NCI-H2171 treated with DMSO at 0.1 percent for 48 hours (cell line): ENCODE data around the gene ANO7.

Experiments used
- DNase-seq: peaks from one replicate; lab custom pipeline; 2025; lab: John Stamatoyannopoulos, UW

ANO7 gene

GRCh38 chr2:241211276-241211675, 22.8 kb downstream of the ANO7 start:
- no peak for DNase-seq

GRCh38 chr2:241213041-241213440, 24.6 kb downstream of the ANO7 start:
- no peak for DNase-seq

DNA sequence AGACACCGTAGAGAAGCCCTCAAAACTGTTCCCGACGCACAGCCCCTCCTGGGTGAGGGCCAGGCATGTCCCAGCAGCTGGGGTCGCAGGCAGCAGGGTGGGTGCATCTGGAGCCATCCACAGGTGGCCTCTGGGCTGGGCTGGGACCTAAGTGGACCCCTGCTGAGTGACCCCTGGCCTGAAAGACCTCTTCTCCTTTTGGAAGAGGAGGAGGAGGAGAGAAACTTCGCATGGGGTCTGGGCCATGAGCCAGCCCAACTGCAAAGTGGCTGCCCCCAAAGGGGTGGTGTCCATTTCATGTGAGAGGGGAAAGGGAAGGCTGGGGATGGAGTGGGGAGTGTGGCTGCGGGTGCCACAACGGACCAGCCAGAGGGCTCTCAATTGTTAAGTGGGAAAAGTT, 25.1 kb downstream of the ANO7 start:
- DNase-seq = no peak

DNA sequence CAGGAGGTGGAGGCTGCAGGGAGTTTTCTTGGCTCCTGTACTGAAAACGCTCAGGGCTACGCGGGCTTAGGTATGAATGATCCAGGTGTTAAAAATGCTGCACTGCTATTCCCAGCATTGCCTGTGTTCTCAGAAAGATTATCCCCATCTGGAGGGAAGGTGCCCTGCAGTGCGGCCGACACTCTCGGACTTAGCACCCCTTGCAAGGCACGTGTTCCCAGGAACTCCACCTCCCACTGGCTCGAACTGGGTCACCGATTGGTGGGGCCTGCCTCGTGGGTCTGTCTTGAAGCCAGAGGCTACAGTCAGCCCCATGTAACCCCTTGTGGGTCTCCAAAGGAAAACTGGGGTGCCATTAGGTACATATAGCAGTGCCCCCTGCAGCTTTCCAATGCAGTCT, 25.7 kb downstream of the ANO7 start:
- DNase-seq = no peak

GRCh38 chr2:241214766-241215165, 26.3 kb downstream of the ANO7 start:
- DNase-seq = no peak

- peak; percentile 1 for DNase-seq
These were observed 26.9 kb downstream of the ANO7 start for GRCh38 chr2:241215421-241215820.

DNA sequence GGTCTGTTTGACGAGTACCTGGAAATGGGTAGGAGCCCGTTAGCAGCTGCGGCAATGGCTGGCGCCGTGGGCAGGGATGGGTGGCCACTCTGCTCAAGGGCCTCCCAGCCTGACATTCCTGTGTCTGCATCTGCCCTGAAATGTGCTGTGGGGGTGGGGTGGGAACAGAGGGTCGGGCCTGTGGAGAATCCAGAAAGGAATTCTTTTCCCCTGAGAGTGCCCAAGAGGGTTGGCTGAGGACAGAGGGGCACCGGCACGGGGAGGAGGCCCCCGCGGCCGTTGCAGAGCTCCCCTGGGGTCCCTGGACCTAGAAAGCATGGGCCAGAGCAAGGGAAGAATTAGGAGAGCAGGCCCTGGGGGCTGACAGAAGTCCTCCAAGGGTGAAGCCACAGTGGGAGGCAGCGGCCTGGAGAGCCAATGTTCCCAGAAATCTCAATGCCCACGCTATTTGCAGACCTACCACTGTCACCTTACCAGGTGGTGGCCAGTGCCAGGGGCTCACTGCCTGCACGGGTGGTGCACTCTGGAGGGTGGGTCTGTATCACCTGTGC, 27.8 kb downstream of the ANO7 start:
- DNase-seq = no peak

GRCh38 chr2:241217320-241218031, 29.0 kb downstream of the ANO7 start:
- DNase-seq = no peak

DNA sequence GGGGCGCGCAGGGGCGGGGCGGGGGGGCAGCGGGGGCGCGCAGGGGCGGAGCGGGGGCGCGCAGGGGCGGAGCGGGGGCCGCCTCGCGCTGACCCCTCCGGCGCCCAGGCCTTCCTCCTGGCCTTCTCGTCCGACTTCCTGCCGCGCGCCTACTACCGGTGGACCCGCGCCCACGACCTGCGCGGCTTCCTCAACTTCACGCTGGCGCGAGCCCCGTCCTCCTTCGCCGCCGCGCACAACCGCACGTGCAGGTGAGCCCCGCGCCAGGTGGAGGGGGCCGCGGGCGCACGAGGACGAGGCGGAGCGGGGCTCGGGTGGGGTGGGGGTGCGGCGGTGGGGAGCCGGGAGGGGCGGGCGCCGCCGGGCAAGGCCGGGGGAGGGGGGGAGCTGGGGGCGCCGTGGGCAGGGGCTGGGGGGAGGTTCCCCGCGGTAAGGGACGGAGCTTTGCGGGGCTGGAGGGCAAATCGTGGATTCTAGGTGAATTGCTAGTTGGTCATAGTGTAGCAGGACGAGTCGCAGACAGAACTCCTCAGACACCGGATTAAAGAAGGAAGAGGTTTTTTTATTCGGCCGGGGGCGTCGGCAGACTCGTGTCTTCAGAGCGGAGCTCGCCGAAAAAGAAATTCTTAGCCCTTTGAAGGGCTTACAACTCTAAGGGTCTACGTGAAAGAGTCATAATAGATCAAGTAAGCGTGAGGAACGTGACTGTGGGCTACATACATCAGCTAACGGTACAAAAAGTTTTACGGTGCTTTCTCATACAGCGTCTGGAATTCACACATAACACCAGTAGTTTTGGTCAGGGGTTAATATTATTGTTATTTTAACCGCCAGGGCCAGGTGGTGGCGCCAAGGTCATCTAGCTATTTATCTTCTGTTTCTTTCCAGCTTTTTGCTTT, 29.9 kb downstream of the ANO7 start:
- DNase-seq = peak; percentile 2

- DNase-seq = no peak
These were observed 30.5 kb downstream of the ANO7 start for GRCh38 chr2:241219030-241219382.

- no peak for DNase-seq
These were observed 31.4 kb downstream of the ANO7 start for GRCh38 chr2:241219856-241220356.

GRCh38 chr2:241223211-241224017, 34.9 kb downstream of the ANO7 start:
- DNase-seq = no peak

DNA sequence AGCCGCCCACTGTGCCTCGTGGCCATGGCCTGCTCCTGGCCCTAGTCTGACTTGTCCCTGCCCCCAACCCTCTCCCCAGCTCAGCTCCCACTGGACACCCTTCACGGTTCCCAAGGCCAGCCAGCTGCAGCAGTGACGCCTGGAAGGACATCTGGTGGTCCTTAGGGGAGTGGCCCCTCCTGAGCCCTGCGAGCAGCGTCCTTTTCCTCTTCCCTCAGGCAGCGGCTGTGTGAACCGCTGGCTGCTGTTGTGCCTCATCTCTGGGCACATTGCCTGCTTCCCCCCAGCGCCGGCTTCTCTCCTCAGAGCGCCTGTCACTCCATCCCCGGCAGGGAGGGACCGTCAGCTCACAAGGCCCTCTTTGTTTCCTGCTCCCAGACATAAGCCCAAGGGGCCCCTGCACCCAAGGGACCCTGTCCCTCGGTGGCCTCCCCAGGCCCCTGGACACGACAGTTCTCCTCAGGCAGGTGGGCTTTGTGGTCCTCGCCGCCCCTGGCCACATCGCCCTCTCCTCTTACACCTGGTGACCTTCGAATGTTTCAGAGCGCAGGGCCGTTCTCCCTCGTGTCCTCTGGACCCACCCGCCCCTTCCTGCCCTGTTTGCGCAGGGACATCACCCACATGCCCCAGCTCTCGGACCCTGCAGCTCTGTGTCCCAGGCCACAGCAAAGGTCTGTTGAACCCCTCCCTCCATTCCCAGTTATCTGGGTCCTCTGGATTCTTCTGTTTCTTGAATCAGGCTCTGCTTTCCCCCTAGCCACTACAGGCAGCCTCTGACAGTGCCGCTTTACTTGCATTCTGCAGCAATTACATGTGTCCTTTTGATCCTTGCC, 35.8 kb downstream of the ANO7 start:
- DNase-seq = no peak

DNA sequence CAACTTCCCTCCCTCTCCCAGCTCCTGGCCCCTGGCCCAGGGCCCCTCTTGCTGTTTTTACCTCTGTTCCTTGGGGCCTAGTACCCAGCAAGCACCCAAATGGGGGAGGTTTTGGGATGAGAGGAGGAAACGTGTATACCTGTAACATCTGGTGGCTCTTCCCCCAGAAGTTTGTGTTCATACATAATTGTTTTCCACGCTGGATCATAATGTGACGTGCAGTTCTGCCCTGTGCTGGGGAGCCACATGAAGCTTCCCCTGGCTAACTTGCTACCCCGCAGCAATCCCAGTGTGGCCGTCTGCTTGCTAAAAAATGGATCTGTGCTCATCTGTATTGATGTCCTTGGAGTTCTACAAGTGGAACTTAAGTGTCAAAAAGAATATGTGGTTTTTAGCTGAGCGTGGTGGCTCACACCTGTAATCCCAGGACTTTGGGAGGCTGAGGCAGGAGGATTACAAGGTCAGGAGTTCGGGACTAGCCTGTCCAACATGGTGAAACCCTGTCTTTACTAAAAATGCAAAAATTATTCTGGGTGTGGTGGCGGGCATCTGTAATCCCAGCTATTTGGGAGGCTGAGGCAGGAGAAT, 36.5 kb downstream of the ANO7 start:
- no peak for DNase-seq

DNA sequence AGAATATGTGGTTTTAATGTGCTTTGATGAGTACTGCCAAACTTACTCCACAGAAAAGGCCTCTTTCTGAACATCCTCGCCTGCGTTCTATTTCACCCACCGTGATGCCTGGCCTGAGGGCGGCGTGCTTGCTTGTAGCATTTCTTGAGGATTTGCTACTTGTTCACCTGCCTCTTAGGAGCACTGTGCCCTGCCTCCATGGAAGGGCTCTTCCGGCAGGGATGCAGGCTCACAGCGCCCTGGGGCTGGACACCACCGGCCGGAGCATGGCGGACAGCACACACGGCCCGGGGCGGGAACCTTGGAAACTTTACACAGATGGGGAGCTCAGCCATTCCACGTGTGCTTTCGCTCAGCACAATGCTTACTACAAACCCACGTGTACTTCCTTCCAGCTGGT, 37.1 kb downstream of the ANO7 start:
- no peak for DNase-seq

GRCh38 chr2:241225983-241226382, 37.5 kb downstream of the ANO7 start:
- DNase-seq = no peak

DNA sequence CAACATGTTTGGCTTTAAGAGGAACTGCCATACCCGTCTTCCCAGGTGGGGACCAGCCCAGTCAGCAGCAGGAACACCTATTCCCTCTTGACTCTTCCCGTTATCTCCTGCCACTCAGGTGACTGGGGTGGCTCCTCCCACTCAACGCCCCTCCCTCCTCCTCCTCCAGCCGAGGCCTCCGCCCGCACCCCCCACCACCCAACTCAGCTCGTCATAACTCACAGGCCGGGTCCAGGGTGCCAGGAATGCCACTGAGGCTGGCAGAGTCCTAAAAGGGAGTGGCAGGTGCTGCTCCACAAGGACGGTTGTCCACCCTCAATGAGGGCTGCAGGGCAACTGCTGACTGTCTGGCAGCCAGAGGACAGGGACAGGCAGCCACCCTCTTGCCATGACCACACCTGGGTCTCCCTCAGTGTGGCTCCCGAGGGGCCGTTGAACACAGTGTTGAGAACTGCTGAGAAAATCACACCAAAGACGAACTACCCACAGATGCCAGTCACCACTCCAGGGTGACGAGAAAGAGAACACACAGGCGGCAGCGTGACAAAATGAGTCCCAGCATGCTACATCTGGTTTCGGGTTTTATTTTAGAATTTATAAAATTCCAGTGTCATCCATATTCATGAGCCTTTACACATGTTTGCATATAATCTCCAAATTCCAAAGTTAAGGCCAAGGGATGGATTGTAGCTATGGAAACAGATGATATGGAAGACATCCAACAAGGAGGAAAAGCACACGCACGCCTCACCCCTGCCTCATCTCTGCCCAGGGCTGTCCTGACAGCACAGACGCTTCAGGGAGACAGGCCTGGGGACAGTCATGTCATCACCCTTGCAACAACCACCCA, 38.5 kb downstream of the ANO7 start:
- no peak for DNase-seq

- DNase-seq = no peak
These were observed 39.1 kb downstream of the ANO7 start for GRCh38 chr2:241227594-241227993.

DNA sequence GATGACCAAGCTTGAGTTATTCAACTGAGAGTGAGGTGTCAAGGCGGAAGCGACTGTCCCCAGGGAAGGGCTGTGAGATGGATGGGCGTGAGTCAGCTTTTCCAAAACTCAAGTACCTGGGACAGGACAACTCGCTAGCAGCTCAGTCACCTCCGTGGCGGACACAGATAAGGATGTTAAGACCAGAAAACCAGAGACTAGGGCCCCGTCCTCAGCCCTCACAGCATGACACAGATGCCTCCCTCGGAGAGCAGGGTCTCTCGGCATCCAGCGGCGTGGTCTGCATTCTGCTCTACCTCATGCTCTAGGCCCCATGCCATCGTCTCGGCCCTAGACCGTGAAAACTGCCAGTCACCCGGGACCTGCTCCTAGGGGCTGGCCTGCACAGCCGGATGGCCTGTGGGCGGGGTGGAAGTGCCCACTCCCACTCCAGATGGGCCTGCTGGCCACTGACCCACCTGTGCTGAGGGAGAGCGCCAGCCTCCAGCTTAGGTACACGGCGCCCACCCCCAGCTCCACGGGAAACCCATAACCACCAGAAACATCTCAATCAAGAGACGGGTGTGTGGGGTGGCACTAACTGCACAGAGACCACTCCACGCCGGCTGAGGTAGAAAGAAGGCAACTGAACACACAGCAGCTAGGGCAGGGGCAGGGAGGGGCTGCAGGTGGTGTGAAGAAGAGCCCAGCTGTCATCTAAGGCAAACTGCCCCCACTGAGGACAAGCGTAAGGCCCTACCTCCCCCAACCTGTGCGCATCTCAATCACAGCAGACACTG, 39.8 kb downstream of the ANO7 start:
- DNase-seq = no peak
